ENCODE data around the gene ALDH3B1.
"Not testable (repeated sequence)": the region's sequence is repeated elsewhere in the genome, so short reads cannot be mapped to it uniquely, and the experiment has no call there.

Gene ALDH3B1

GRCh38 chr11:67993821-67994220 is 16.3 kb upstream of the ALDH3B1 start:
- H3K27me3 ChIP-seq (ENCODE audit: low read depth, low read length); H3K9me3 ChIP-seq (ENCODE audit: insufficient read depth, low read length); H3K79me2 ChIP-seq (ENCODE audit: low read length); H3K4me3 ChIP-seq (ENCODE audit: low read length); H3K9ac ChIP-seq (ENCODE audit: low read length); H2AFZ ChIP-seq (ENCODE audit: low read depth, low read length); H3K4me2 ChIP-seq (ENCODE audit: low read length): not testable (repeated sequence)
- peak overlapping the region; percentile 32; the same call in 1 of the 2 replicates for H3K27ac ChIP-seq (ENCODE audit: low read length)
- H4K20me1 ChIP-seq (ENCODE audit: insufficient read depth, low read length): peaks cover 36% of the 10 kb centered on the region
- H3K36me3 ChIP-seq (replicated peaks; ENCODE audit: low read depth, low read length): peaks cover 29% of the 10 kb centered on the region
- peaks cover 23% of the 10 kb centered on the region for H3K4me1 ChIP-seq (ENCODE audit: low read length)
- peak; percentile 35 for TF ChIP-seq CTCF (IDR thresholded peaks at IDR 0.05; ENCODE audit: low read depth, low read length)

GRCh38 chr11:67994387-67994786 is 15.7 kb upstream of the ALDH3B1 start:
- Histone ChIP-seq H3K36me3 (replicated peaks; ENCODE audit: low read depth, low read length) (peaks cover 35% of the 10 kb centered on the region), H4K20me1 (ENCODE audit: insufficient read depth, low read length) (peaks cover 40% of the 10 kb centered on the region)

GRCh38 chr11:67995129-67995528 is 15.0 kb upstream of the ALDH3B1 start:
- Histone ChIP-seq H3K79me2 (ENCODE audit: low read length) (peaks cover 20% of the 10 kb centered on the region), H3K4me1 (ENCODE audit: low read length) (peaks cover 23% of the 10 kb centered on the region), H3K36me3 (replicated peaks; ENCODE audit: low read depth, low read length) (peaks cover 42% of the 10 kb centered on the region), H4K20me1 (ENCODE audit: insufficient read depth, low read length) (peaks cover 43% of the 10 kb centered on the region)
- H3K27ac ChIP-seq (ENCODE audit: low read length); H3K4me3 ChIP-seq (ENCODE audit: low read length); H3K4me2 ChIP-seq (ENCODE audit: low read length); H3K27me3 ChIP-seq (ENCODE audit: low read depth, low read length); H2AFZ ChIP-seq (ENCODE audit: low read depth, low read length); H3K9me3 ChIP-seq (ENCODE audit: insufficient read depth, low read length); H3K9ac ChIP-seq (ENCODE audit: low read length): not testable (repeated sequence)

More at GRCh38 chr11:67994387-67994786, 15.7 kb upstream of the ALDH3B1 start:
- H3K4me3 ChIP-seq (ENCODE audit: low read length); H3K9ac ChIP-seq (ENCODE audit: low read length); H3K4me2 ChIP-seq (ENCODE audit: low read length); H3K9me3 ChIP-seq (ENCODE audit: insufficient read depth, low read length); H2AFZ ChIP-seq (ENCODE audit: low read depth, low read length); H3K27me3 ChIP-seq (ENCODE audit: low read depth, low read length): not testable (repeated sequence)
- Histone ChIP-seq H3K79me2 (ENCODE audit: low read length) (peaks cover 13% of the 10 kb centered on the region; the same call in 1 of the 2 replicates), H3K4me1 (ENCODE audit: low read length) (peaks cover 23% of the 10 kb centered on the region), H3K27ac (ENCODE audit: low read length) (peak overlapping the region; percentile 32; the same call in 1 of the 2 replicates)

- H3K27me3 ChIP-seq (ENCODE audit: low read depth, low read length); H3K4me3 ChIP-seq (ENCODE audit: low read length); H3K27ac ChIP-seq (ENCODE audit: low read length); H3K9ac ChIP-seq (ENCODE audit: low read length); H2AFZ ChIP-seq (ENCODE audit: low read depth, low read length); H3K4me2 ChIP-seq (ENCODE audit: low read length); H3K9me3 ChIP-seq (ENCODE audit: insufficient read depth, low read length): not testable (repeated sequence)
- Histone ChIP-seq H3K4me1 (ENCODE audit: low read length) (peaks cover 23% of the 10 kb centered on the region), H3K36me3 (replicated peaks; ENCODE audit: low read depth, low read length) (peaks cover 45% of the 10 kb centered on the region), H4K20me1 (ENCODE audit: insufficient read depth, low read length) (peaks cover 43% of the 10 kb centered on the region), H3K79me2 (ENCODE audit: low read length) (peaks cover 24% of the 10 kb centered on the region)
Observed at GRCh38 chr11:67995579-67995978, 14.5 kb upstream of the ALDH3B1 start.

- Histone ChIP-seq H2AFZ (ENCODE audit: low read depth, low read length) (no peak overlapping the region), H3K9ac (ENCODE audit: low read length) (no peak overlapping the region), H3K27me3 (ENCODE audit: low read depth, low read length) (no peaks in the 10 kb centered on the region), H3K79me2 (ENCODE audit: low read length) (peaks cover 26% of the 10 kb centered on the region), H3K4me3 (ENCODE audit: low read length) (no peak overlapping the region), H3K4me2 (ENCODE audit: low read length) (no peak overlapping the region), H3K36me3 (replicated peaks; ENCODE audit: low read depth, low read length) (peaks cover 47% of the 10 kb centered on the region), H3K9me3 (ENCODE audit: insufficient read depth, low read length) (no peaks in the 10 kb centered on the region), H3K4me1 (ENCODE audit: low read length) (peaks cover 23% of the 10 kb centered on the region), H3K27ac (ENCODE audit: low read length) (no peak overlapping the region), H4K20me1 (ENCODE audit: insufficient read depth, low read length) (peaks cover 43% of the 10 kb centered on the region)
- TF ChIP-seq EZH2phosphoT487 (IDR thresholded peaks at IDR 0.05; ENCODE audit: low read depth): no peak
- TF ChIP-seq CTCF (IDR thresholded peaks at IDR 0.05; ENCODE audit: low read depth, low read length): no peak
Observed at GRCh38 chr11:67996051-67996450, 14.1 kb upstream of the ALDH3B1 start.
